Prostate gland (tissue), 2 donors: ENCODE measurements around the gene KIFC3.

Source experiments
- POLR2A ChIP-seq: fragments of 450-650 bp; IDR thresholded peaks from one replicate; pipeline ENCODE4 v1.6.1; 2016; ENCODE audit warnings: antibody characterized with exemption, mild to moderate bottlenecking
- POLR2AphosphoS5 ChIP-seq: sonication (generic); formaldehyde crosslinking; IDR thresholded peaks from one replicate; pipeline ENCODE4 v1.6.1; 2017; ENCODE audit warnings: antibody characterized with exemption
- TF ChIP-seq, protein P1 (sequence below), 4 experiments: fragments of 200-600 bp in 2 of 4; fragments of 450-650 bp in 2 of 4; sonication (generic) in 2 of 4; IDR thresholded peaks; 1 replicate in 3 of 4; 2 replicates in 1 of 4; pipeline ENCODE4 v1.5.1; 2016 to 2019; ENCODE audit warnings: antibody characterized with exemption in 4 of 4, mild to moderate bottlenecking in 2 of 4, moderate library complexity in 2 of 4

- TF ChIP-seq POLR2A (no peak), POLR2AphosphoS5 (no peak)
- TF ChIP-seq, protein P1, sequence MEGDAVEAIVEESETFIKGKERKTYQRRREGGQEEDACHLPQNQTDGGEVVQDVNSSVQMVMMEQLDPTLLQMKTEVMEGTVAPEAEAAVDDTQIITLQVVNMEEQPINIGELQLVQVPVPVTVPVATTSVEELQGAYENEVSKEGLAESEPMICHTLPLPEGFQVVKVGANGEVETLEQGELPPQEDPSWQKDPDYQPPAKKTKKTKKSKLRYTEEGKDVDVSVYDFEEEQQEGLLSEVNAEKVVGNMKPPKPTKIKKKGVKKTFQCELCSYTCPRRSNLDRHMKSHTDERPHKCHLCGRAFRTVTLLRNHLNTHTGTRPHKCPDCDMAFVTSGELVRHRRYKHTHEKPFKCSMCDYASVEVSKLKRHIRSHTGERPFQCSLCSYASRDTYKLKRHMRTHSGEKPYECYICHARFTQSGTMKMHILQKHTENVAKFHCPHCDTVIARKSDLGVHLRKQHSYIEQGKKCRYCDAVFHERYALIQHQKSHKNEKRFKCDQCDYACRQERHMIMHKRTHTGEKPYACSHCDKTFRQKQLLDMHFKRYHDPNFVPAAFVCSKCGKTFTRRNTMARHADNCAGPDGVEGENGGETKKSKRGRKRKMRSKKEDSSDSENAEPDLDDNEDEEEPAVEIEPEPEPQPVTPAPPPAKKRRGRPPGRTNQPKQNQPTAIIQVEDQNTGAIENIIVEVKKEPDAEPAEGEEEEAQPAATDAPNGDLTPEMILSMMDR (IDR thresholded peaks at IDR 0.05): no peak
Observed at GRCh38 chr16:57770361-57770760, 31.9 kb downstream of the KIFC3 start.
